ENCODE results near the gene HSBP1. TPM values are rescaled to one million over a fixed set of nuclear protein-coding genes. Genes with fewer than 3 reads are reported as not detected.
A peak's percentile ranks its signal among the peaks of the same experiment; 100 is the strongest.

HSBP1 gene
- total RNA-seq, 1 experiment from 2014 or later: 230 TPM

DNA sequence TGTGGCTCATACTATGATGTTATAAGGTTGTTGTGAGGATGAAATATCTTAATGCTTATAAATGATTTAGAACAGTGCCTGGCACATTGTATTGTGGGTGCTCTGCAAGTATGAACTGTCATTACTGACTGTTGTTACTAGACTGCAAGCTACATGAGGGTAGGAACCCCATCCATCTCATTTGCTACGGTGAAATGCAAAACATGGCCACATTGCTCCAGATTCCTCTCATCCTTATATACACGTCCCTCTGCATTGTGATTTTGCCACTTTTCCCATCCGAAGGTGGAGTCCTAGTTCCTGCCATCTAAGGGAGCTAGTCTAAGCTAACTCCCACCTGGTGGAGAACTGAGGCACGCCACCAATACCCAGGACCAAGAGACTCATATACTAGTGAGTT is 29.8 kb downstream of the HSBP1 start:
- H3K23me2 ChIP-seq (ENCODE audit: insufficient read length, low read depth, low read length, poor library complexity, severe bottlenecking): no peaks in the 10 kb centered on the region
- no peak overlapping the region for H3K4me2 ChIP-seq (ENCODE audit: insufficient read depth, insufficient read length, low read length)
- no peak overlapping the region for H2AFZ ChIP-seq (ENCODE audit: low read length)
- H2BK120ac ChIP-seq (ENCODE audit: low read depth, low read length, poor library complexity, severe bottlenecking): no peak overlapping the region
- no peak overlapping the region for H4K5ac ChIP-seq (ENCODE audit: insufficient read length, low read depth, low read length)
- no peak for DNase-seq
- H2BK15ac ChIP-seq (ENCODE audit: low read depth, low read length): no peak overlapping the region
- no peaks in the 10 kb centered on the region for H3K27me3 Mint-ChIP-seq (ENCODE audit: low read depth)
- no peak overlapping the region for H2AK5ac ChIP-seq (ENCODE audit: insufficient read length, low read length)
- no peaks in the 10 kb centered on the region for H3K79me2 ChIP-seq (ENCODE audit: insufficient read depth, low read length)
- H3K27ac Mint-ChIP-seq: peak overlapping the region in 2 of 3 experiments; percentile 74 to 88; a peak in 1 of 7 replicates
- H3K27me3 ChIP-seq (ENCODE audit: insufficient read depth, low read length): no peaks in the 10 kb centered on the region
- H2BK5ac ChIP-seq (ENCODE audit: insufficient read length, low read length): no peak overlapping the region
- peaks cover 11 to 14% of the 10 kb centered on the region in 2 experiments for H3K9me3 Mint-ChIP-seq
- H3T11ph ChIP-seq (ENCODE audit: low read length): no peak overlapping the region
- H4K91ac ChIP-seq (ENCODE audit: insufficient read length, low read depth, low read length): no peak overlapping the region
- H3K4me1 Mint-ChIP-seq: peaks cover 67 to 70% of the 10 kb centered on the region in 2 experiments
- H4K20me1 ChIP-seq (ENCODE audit: control insufficient read depth, insufficient read depth, insufficient read length): no peaks in the 10 kb centered on the region
- peaks cover 6 to 8% (median 8%) of the 10 kb centered on the region in 3 experiments for H3K36me3 Mint-ChIP-seq (ENCODE audit: insufficient read depth in 1 of 3, low read depth in 3 of 3)
- H3K14ac ChIP-seq (ENCODE audit: insufficient read depth, low read length): no peak overlapping the region
- TF ChIP-seq CTCF (conservative IDR thresholded peaks at IDR 0.05): no peak
- no peak overlapping the region for H3K56ac ChIP-seq (ENCODE audit: insufficient read length, low read depth, low read length)
- no peak overlapping the region for H3K4me3 Mint-ChIP-seq
- H3K4ac ChIP-seq (ENCODE audit: low read depth, low read length): no peak overlapping the region
- H3K9me3 ChIP-seq (ENCODE audit: control insufficient read depth, low read depth, low read length): peaks cover 10% of the 10 kb centered on the region
- peaks cover 6% of the 10 kb centered on the region for H3K4me1 ChIP-seq (ENCODE audit: insufficient read depth, low read length)
- H3K23ac ChIP-seq (ENCODE audit: insufficient read length, low read depth, low read length): no peak overlapping the region
- no peak overlapping the region for H3K27ac ChIP-seq (ENCODE audit: insufficient read length, low read depth, low read length)
- WGBS (ENCODE audit: extremely low coverage, insufficient read length, low lambda C conversion rate): no CpG with 5 or more reads among the region's 4 CpGs
- no peaks in the 10 kb centered on the region for H3K79me1 ChIP-seq (ENCODE audit: insufficient read depth, low read depth, low read length, poor library complexity, severe bottlenecking)
- H2BK20ac ChIP-seq (ENCODE audit: low read depth, low read length, poor library complexity, severe bottlenecking): no peak overlapping the region
- H4K8ac ChIP-seq (replicated peaks; ENCODE audit: insufficient read length, low read depth, low read length): no peak overlapping the region
- H3K9ac ChIP-seq (ENCODE audit: extremely low read depth, insufficient read length, low read length): no peak overlapping the region
- no peak overlapping the region for H3K18ac ChIP-seq (ENCODE audit: insufficient read length, low read depth, low read length)
- H2BK12ac ChIP-seq (ENCODE audit: insufficient read length, low read depth, low read length): no peak overlapping the region
